Endometrium (tissue), 2 donors: ENCODE results near the gene IFI27.
"Not testable (repeated sequence)": the region's sequence is repeated elsewhere in the genome, so short reads cannot be mapped to it uniquely, and the experiment has no call there.

Source experiments
- FAIRE-seq: peaks from 2 replicates; lab custom pipeline; 2012; peaks lifted over from hg19 to GRCh38; lab: Jason Lieb, UNC
- donor health status: control.
- donor health status: control.

The IFI27 gene

GRCh38 chr14:94156143-94156542 lies 45.6 kb downstream of the IFI27 start:
- not testable (repeated sequence) for FAIRE-seq

GRCh38 chr14:94157197-94157596 lies 46.7 kb downstream of the IFI27 start:
- FAIRE-seq = no peak

- FAIRE-seq = no peak
Observed at GRCh38 chr14:94158239-94158883, 47.8 kb downstream of the IFI27 start.

GRCh38 chr14:94161058-94161457 lies 50.5 kb downstream of the IFI27 start:
- FAIRE-seq = no peak

GRCh38 chr14:94161981-94162380 lies 51.4 kb downstream of the IFI27 start:
- FAIRE-seq = no peak

- FAIRE-seq = no peak
Observed at GRCh38 chr14:94162466-94162865, 51.9 kb downstream of the IFI27 start.

- FAIRE-seq = no peak
Observed at GRCh38 chr14:94163796-94164195, 53.3 kb downstream of the IFI27 start.

GRCh38 chr14:94164685-94165431 lies 54.3 kb downstream of the IFI27 start:
- FAIRE-seq = no peak

- FAIRE-seq = no peak
Observed at GRCh38 chr14:94165744-94166143, 55.2 kb downstream of the IFI27 start.
